ENCODE data around the gene DDX21.

DNA sequence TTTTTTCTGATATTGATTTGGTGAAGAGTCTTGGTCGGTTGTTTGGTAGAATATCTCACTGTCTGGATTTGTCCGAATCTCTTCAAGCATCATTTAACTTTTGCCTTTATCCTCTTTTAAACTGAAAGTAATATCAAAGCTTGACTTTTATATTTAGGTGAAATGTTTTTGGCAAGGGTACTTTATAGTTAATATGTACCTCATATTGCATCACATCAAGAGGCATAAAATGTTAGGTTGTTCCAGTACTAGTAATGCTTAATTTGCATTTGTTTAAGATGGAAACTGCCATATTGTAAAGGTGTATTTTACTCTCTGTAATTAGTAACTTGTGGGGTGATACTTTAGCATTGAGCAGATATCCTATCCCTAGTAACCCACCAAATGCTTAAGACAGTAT, 17.1 kb upstream of the DDX21 start:
- TF ChIP-seq, protein P1, sequence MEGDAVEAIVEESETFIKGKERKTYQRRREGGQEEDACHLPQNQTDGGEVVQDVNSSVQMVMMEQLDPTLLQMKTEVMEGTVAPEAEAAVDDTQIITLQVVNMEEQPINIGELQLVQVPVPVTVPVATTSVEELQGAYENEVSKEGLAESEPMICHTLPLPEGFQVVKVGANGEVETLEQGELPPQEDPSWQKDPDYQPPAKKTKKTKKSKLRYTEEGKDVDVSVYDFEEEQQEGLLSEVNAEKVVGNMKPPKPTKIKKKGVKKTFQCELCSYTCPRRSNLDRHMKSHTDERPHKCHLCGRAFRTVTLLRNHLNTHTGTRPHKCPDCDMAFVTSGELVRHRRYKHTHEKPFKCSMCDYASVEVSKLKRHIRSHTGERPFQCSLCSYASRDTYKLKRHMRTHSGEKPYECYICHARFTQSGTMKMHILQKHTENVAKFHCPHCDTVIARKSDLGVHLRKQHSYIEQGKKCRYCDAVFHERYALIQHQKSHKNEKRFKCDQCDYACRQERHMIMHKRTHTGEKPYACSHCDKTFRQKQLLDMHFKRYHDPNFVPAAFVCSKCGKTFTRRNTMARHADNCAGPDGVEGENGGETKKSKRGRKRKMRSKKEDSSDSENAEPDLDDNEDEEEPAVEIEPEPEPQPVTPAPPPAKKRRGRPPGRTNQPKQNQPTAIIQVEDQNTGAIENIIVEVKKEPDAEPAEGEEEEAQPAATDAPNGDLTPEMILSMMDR (IDR thresholded peaks at IDR 0.05): no peak
- no peak for TF ChIP-seq ZFX (IDR thresholded peaks at IDR 0.05; ENCODE audit: borderline replicate concordance)
